ENCODE measurements around the gene SPAG4.

Gene SPAG4

GRCh38 chr20:35652641-35653429 is 37.2 kb downstream of the SPAG4 start:
- DNase-seq (ENCODE audit: low read depth in 2 of 2, low spot score in 1 of 2): no peak

DNA sequence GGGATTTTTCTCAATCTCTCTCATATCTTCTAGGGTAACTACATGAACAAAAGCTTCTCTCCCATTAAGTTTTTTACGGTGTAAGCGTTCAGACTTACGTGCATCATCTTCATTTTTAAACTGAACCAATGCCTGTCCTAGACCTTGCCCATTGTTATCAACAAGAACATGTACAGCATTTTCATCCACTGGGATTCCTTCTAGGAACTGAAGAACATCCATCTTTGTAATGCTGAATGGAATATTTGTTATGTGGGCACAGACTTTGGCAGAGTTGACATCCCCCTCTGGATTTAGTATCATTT is 37.8 kb downstream of the SPAG4 start:
- no peak for DNase-seq (ENCODE audit: low read depth in 2 of 2, low spot score in 1 of 2)

DNA sequence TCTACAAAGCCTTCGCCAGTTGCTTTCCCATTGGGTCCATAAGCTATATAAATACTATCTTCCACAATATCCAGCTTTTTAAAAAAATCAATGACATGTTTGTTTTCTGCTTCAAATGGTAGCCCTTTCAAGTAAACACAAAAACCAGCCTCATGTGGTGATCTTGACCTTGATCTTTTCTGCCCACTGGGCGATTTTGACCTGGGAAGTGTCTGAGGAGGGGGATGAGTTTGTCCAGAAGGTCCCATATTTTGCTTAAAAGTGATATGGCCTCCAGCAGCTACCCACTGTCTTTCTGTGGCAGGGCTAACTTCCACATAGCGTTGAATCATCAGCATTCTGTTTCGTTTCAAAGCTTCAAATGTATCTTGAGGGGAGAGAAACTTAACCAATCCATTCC is 38.3 kb downstream of the SPAG4 start:
- no peak for DNase-seq (ENCODE audit: low read depth in 2 of 2, low spot score in 1 of 2)

DNA sequence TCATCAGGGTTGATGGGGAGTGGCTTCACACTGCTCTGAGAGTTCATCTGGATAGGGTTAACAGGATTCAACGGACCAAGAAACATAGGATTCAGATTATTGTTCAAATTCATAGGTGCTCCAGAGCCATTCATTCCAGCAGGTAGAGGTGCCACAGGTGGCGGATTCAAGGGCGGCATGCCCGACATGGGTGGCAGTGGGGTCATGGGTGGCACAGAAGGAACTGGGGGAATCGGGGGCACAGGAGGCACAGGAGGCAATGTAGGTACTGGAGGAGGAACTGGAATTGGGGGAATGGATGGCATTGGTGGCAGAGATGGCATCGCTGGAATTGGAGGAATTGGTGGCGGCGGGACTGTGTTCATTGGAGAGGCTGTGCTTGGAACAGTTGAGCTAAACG is 38.8 kb downstream of the SPAG4 start:
- DNase-seq (ENCODE audit: low read depth in 2 of 2, low spot score in 1 of 2): no peak

GRCh38 chr20:35657271-35657670 is 41.6 kb downstream of the SPAG4 start:
- DNase-seq (ENCODE audit: low read depth in 2 of 2, low spot score in 1 of 2): no peak

GRCh38 chr20:35660122-35660937 is 44.7 kb downstream of the SPAG4 start:
- DNase-seq (ENCODE audit: low read depth in 2 of 2, low spot score in 1 of 2): no peak

DNA sequence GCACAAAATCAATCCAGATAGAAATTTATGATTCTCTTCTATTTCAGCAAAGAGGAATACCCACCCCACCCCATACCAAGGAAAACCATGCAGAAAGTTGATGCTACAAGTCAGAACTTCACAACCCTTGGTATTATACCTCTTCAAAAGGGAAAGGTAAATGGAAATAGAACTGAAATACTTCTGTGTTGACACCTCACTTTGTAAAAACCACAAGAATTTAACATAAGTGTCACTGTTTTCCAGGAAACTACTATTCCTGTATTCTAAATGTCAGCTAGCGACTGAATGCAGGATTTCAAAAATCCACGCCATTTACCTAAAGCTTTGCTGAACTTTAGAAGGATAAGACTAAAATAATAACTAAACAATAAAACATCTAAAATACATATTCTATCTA is 45.4 kb downstream of the SPAG4 start:
- DNase-seq (ENCODE audit: low read depth in 2 of 2, low spot score in 1 of 2): no peak

- DNase-seq (ENCODE audit: low read depth in 2 of 2, low spot score in 1 of 2): no peak
Observed at GRCh38 chr20:35661908-35662307, 46.3 kb downstream of the SPAG4 start.

GRCh38 chr20:35662551-35662950 is 46.9 kb downstream of the SPAG4 start:
- DNase-seq (ENCODE audit: low read depth in 2 of 2, low spot score in 1 of 2): no peak

GRCh38 chr20:35663516-35664465 is 48.2 kb downstream of the SPAG4 start:
- peak; percentile 19 to 35 for DNase-seq (ENCODE audit: low read depth in 2 of 2, low spot score in 1 of 2)

DNA sequence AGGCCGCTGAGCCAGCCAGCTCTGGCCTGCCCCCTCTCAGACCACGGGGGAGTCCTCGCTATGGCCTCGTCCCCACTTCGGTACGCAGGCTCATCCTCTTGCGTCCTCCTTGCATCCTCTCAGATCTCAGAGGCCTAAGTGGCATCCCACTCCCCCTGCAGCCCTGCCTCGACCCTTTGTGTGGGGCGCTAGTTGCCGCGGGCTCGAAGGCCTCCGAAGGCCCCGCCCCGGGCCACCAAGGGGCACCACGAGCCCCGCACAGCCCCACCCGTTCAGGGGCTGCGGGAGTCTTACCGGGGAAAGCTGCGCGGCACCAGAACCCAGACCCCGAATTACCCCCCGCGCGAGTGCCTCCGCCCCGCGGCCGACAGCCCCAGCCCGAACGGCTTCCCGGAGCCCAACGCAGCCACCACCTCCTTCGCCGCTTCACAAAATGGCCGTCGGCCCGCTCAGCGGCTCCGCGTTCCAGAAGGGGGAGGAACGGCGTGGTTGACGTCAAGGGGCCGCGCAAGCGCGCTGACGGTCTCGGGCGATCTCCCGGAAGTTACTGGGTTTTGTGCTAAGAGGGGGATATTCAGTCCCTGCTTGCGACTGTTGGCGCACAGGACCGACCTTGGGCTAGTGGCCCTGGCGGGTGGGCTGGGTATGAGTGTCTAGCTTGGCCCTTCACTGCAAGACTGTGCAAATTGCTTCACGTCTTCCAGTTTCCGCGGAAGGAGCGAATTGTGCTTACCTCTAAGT is 49.0 kb downstream of the SPAG4 start, which contains the start of the genes CPNE1 and RBM12:
TSS of gene CPNE1 (minus strand) at position 435 of the 741 bp plus-strand sequence. CDS start 31,977 bp downstream, outside the sequence.
TSS of gene RBM12 (minus strand) at position 435 of the 741 bp plus-strand sequence. CDS start 9,578 bp downstream, outside the sequence.
- peak; percentile 80 to 86 for DNase-seq (ENCODE audit: low read depth in 2 of 2, low spot score in 1 of 2)

GRCh38 chr20:35665949-35666288 is 50.3 kb downstream of the SPAG4 start:
- DNase-seq (ENCODE audit: low read depth in 2 of 2, low spot score in 1 of 2): no peak

DNA sequence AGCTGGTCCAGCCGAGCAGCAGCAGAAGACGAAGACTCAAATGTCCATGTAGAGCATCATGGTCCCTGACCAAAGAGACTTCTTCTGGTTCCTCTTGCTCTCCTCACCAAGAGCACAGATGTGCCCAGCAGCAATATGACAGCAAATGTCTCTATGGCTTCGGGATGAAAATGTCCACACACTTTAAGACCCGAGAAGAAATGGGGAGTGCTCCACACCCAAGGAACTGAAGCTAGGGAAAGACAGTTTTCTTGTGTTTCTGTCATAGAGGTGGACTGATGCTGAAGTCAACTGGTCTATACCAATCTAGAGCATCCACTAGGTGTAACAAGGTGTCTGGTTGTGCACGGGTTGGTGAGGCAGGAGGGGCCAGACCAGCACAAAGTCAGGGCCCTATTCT is 53.6 kb downstream of the SPAG4 start:
- DNase-seq (ENCODE audit: low read depth in 2 of 2, low spot score in 1 of 2): no peak

DNA sequence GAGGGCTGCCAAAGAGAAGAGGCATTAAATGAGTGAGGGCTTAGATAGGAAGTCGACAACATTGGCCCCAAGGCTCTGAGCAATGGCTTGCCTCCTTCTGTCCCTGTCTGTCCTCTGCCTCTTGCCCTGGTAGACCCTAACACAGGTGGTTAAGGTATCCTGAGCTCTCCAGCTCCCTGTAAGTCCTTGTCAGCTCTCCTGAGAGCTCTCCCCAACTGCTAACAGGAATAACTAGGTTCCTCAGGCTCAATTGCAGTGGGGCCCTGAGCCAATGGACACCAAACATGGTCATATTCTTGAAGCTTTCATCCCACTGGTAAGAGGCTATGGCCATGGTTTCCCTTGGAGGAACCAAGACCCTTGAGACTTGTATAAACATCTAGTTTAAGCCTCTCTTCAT is 54.1 kb downstream of the SPAG4 start:
- no peak for DNase-seq (ENCODE audit: low read depth in 2 of 2, low spot score in 1 of 2)
